ENCODE results near the gene TMTC2. TPM values are rescaled to one million over a fixed set of nuclear protein-coding genes. Genes with fewer than 3 reads are reported as not detected.

TMTC2 gene
- total RNA-seq = 1 to 10 TPM; 1.9 to 4.4 (median 3.1) TPM
- 1 to 10 TPM; 1.6 to 2.5 (median 1.8) TPM for polyA plus RNA-seq
- long read RNA-seq, donor 1 = 0 reads
- long read RNA-seq, donor 2 = 0 reads
- long read RNA-seq, donor 3 = 0 reads
- long read RNA-seq, donor 4 = 0 reads
- long read RNA-seq, donor 5, full-length matches to known transcripts = 2 of 2 reads
- long read RNA-seq, donor 5, partial matches to known transcripts = 0 of 2 reads
- long read RNA-seq, donor 5, other reads (novel, unspliced or antisense) = 0 of 2 reads
- long read RNA-seq, donor 6 = 0 reads
- long read RNA-seq, donor 7 = 0 reads
- long read RNA-seq, donor 8, partial matches to known transcripts = 0 of 1 reads
- long read RNA-seq, donor 8, other reads (novel, unspliced or antisense) = 0 of 1 reads
- long read RNA-seq, donor 9 = 0 reads
- long read RNA-seq, donor 10 = 0 reads

GRCh38 chr12:82686168-82687020 is at the start of gene TMTC2:
Gene TMTC2 (plus strand): TSS chr12:82686906.
- H3K4me3 ChIP-seq = peak within 1 kb of the TSS; percentile 31 to 98 (median 74)
- no peak for TF ChIP-seq CTCF (IDR thresholded peaks at IDR 0.05)
- TF ChIP-seq POLR2A (IDR thresholded peaks at IDR 0.05) = peak in 1 of 2 donors; percentile 50
- intact Hi-C loops (cut with DNase I) = loop anchor here in 1 of 2 donors (10.0 kb wide), 2 partner anchors 318 to 1818 kb away; no protein-coding TSS in a partner anchor
- WGBS, 4 donors = 0 to 1% (median 1%) methylated on average over 24 to 39 of the region's 39 CpGs
- peak; percentile 92 to 96 (median 94) for DNase-seq
- peak within 1 kb of the TSS; percentile 78 to 96 (median 93) for H3K27ac ChIP-seq
- H3K9me3 ChIP-seq (replicated peaks in 1 of 3) = no peaks in the 10 kb centered on the region
- peaks cover 0 to 10% of the 10 kb centered on the region in 2 donors for H3K4me1 ChIP-seq (replicated peaks in 1 of 2)
- no peaks in the 10 kb centered on the region for H3K36me3 ChIP-seq (replicated peaks in 1 of 2)
- no peaks in the 10 kb centered on the region for H3K27me3 ChIP-seq

- H3K36me3 ChIP-seq (replicated peaks in 1 of 2) = no peaks in the 10 kb centered on the region
- no peak for TF ChIP-seq POLR2A (IDR thresholded peaks at IDR 0.05)
- TF ChIP-seq CTCF (IDR thresholded peaks at IDR 0.05) = no peak
- WGBS, 4 donors = 80 to 91% (median 85%) methylated on average over 1 of the region's 1 CpG
- no peaks in the 10 kb centered on the region for H3K9me3 ChIP-seq (replicated peaks in 1 of 3)
- H3K4me3 ChIP-seq = no peak overlapping the region
- intact Hi-C loops (cut with DNase I) = no loop called here
- H3K4me1 ChIP-seq (replicated peaks in 1 of 2) = no peaks in the 10 kb centered on the region
- no peak overlapping the region for H3K27ac ChIP-seq
- DNase-seq = no peak
- H3K27me3 ChIP-seq = no peaks in the 10 kb centered on the region
Observed at GRCh38 chr12:82638324-82638723, 48.4 kb upstream of the TMTC2 start.

GRCh38 chr12:82644896-82645295 is 41.8 kb upstream of the TMTC2 start:
- 61 to 77% (median 72%) methylated on average over 2 of the region's 2 CpGs for WGBS, 4 donors
- TF ChIP-seq POLR2A (IDR thresholded peaks at IDR 0.05) = no peak
- no peak for TF ChIP-seq CTCF (IDR thresholded peaks at IDR 0.05)
- no peaks in the 10 kb centered on the region for H3K4me1 ChIP-seq (replicated peaks in 1 of 2)

GRCh38 chr12:82645414-82645813 is 41.3 kb upstream of the TMTC2 start:
- no peak overlapping the region for H3K4me3 ChIP-seq
- no peaks in the 10 kb centered on the region for H3K4me1 ChIP-seq (replicated peaks in 1 of 2)
- no peak for TF ChIP-seq POLR2A (IDR thresholded peaks at IDR 0.05)
- TF ChIP-seq CTCF (IDR thresholded peaks at IDR 0.05) = no peak
- H3K27ac ChIP-seq = no peak overlapping the region
- intact Hi-C loops (cut with DNase I) = no loop called here
- H3K9me3 ChIP-seq (replicated peaks in 1 of 3) = no peaks in the 10 kb centered on the region
- H3K36me3 ChIP-seq (replicated peaks in 1 of 2) = no peaks in the 10 kb centered on the region
- H3K27me3 ChIP-seq = no peaks in the 10 kb centered on the region
- DNase-seq = no peak

More at GRCh38 chr12:82644896-82645295, 41.8 kb upstream of the TMTC2 start:
- DNase-seq = no peak
- intact Hi-C loops (cut with DNase I) = no loop called here
- no peak overlapping the region for H3K27ac ChIP-seq
- H3K27me3 ChIP-seq = no peaks in the 10 kb centered on the region
- no peaks in the 10 kb centered on the region for H3K9me3 ChIP-seq (replicated peaks in 1 of 3)
- H3K4me3 ChIP-seq = no peak overlapping the region
- no peaks in the 10 kb centered on the region for H3K36me3 ChIP-seq (replicated peaks in 1 of 2)

Data from adrenal gland (tissue), 19 donors.